GM19238 (cell line): ENCODE measurements around the gene SRXN1.
"Not testable (repeated sequence)": the region's sequence is repeated elsewhere in the genome, so short reads cannot be mapped to it uniquely, and the experiment has no call there.

ENCODE experiments used
- DNase-seq: peaks from one replicate; pipeline ENCODE4 v3.0.0; 2011; ENCODE audit warnings: low spot score; ENCODE audit not compliant: insufficient read length

The SRXN1 gene

DNA sequence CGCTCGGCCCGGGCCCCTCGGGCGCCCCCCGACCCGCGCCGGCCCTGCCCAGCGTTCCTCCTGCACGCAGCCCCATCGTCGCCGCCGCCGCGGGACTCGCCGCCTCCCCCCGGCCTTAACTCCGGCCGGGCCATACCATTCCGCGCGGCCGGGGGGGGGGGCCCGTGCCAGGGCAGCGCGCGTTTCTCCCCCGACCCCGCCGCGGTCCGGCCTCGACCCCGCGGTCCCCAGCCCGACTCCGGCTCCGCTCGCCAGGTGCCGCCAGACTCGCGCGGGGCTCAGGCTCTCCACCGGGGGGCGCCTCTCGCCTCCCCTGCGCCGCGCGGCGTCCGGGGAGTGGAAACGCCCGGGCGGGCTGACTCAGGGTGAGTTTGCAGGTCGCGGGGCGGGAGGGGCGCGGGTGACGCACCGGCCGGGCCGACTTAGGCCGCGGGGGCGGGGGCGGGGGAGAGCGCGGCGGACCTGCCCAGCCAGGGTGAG lies at the start of gene SRXN1:
SRXN1 (minus strand) TSS at position 91 of the 480 bp plus-strand sequence; CDS start at position 76, 15 bp downstream.
- peak; percentile 92 for DNase-seq

DNA sequence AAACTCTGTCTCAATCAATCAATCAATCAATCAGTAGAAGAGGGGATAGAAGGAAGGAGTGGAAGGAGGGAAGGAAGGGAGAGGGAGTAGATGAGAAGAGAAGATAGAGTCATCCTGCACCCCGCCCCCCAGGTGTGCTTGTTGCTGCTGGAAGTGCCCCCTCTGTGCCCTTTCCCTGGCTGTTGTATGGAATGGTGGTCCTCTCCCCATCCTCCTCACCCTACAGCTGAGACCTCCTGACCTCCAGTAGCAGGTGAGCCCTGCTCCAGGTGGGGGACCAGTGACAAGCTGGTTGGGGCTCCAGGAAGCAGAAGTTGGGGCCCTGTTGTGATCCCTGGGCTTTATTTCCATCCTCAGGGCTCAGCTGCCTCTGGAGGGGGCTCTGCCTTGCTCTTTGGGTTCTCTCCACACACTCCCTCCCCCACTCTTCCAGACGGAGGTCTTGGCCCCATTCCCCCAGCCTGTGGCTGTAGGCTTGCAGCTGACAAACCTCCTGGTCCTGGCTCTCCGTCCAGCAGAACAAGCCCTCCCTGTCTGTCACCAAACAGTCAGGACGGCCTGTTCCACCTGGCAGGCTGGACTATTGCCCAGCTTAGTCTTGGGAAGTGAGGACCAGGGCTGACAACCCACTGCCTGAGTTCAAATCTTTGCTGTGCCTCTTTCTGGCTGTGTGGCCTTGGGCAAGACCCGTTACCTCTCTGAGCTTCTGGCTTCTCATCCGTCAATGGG lies 48.6 kb upstream of the SRXN1 start:
- no peak for DNase-seq

DNA sequence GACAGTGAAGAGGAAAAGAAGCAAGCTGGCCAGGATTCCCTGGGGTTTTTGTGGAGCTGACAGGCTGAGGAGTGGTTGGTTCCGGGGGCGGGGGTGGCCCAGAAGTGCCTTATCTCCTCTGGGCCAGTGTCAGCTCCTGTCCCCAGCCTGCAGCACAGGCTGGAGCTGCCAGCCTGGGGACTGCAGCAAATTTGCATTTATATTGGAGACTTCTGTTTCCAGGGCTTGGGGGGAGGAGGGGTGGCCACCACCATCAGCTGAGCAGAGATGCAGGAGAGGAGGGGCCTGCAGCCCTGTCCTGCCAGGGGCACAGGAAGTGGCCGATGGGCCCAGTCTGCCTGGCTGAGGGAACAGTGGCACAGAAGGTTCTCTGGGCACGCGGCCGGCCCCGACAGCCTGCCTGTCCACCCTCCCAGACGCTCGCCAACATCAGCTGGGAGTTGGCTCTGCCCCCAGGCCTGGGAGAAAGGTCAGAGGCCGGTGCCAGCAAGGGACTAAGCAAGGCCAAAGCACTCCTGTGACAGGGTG lies 46.9 kb upstream of the SRXN1 start:
- no peak for DNase-seq

DNA sequence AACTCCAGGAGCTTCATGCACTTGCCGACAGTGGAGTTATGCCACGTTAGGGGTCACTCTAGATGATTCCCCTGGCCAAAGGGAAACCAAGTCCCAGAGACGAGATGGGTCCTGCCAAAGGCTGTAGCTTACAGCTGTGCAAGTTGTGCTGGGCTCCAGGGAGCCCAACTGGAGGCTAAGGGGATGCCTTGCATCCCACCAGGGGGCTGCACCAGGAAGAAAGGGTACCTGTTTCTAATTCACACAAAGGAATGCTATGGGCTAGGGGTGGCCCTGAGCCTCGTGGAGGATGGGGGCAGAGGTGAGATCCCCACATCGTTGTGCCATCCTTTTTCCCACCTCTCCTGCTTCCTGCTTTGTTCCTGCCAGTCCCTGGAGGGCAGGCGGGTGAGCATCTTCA lies 46.3 kb upstream of the SRXN1 start:
- no peak for DNase-seq

DNA sequence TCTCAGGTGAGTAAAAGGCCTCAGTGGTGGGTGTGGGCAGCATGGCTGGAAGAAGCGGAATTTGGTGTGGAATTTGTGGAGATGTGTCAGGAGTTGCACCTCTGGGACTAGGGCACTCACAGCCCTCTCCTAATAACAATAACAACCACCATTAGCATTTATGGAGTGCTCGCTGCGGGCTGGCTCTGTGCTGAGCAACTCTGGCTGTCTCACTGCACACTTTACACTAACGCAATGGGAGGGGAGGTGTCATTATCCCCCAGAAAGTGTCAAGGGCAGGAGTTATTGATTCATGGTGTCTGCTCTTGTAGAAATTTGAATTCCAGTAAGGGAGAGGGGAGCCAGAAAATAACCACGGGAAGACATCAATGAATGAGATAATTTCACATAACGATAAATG lies 45.3 kb upstream of the SRXN1 start:
- no peak for DNase-seq

DNA sequence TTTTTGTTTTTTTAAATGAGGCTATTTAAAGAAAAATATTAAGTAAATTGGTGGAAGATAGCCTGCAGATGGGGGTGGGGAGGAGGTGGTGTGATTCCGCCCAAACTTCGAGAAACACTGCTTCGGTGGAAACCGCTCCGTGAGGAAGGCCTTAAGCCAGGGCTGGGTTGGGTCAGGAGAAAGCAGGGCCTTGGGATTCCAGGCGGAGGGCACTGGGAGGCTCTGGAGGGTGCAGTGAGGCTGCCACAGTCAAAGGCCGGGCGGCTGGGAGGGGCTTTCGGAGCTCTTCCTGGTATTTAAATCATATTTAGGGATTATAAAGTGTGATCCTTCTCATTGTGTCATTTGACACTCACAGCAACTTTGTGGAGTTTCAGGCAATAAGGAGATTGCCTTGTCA lies 44.8 kb upstream of the SRXN1 start:
- DNase-seq = no peak

DNA sequence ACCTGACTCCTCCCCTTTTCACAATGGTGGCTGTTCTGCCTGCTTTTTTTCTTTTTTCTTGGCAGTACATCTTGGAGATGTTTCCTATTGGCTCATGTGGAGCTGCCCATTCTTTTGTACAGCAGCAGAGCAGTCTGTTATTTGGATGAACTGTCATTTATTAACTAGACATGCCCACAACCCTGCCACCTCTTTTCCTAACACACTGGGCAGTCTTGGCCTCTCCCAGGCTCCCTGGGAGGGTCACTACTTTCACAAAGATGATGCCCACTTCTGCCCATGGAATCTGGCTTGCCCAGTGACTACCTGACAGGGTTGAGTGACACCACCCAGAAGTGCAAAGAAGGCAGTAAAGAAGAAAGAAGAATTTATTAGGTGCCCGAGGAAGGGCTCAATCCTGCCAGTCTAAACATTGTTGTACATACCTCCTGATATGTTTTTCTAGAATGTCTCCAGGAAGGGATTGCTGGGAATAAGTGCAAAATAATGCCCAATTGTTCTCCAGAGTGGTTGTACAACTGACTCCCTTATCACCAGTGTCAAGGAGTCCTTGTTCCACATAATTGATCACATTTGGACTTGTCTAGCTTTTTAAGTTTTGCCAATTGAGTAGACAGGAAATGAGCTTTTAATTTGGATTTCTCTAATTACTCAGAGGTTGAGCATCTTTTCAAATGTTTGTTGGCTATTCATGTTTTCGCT lies 42.3 kb upstream of the SRXN1 start:
- no peak for DNase-seq

DNA sequence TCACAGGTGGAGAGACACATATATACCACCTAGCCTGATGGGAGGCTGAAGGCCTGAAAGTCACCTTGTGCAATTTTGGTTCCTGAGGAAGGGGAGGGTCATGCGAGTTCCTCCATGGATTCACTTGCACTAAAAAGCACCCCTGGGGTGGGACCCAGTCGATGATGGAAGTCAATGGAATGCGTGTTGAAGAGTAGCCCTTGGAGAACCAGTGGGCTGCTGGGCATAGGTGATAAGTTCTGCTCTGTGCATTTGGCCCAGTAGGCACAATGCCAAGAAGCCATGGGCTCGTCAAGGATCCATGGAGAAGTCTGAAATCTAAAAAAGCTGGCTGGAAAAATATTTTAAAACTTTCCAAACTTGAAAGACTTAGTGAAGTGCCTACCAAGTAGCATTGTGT lies 41.5 kb upstream of the SRXN1 start:
- no peak for DNase-seq

DNA sequence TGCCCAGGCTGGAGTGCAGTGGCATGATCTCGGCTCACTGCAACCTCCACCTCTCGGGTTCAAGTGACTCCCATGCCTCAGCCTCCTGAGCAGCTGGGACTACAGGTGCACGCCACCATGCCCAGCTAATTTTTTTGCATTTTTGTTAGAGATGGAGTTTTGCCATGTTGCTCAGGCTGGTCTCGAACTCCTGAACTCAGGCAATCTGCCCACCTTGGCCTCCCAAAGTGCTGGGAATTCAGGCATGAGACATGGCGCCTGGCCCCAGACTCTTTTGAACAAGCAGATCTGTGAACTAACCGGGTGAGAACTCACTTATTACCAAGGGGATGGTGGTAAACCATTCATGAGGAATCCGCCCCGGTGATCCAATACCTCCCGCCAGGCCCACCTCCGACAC lies 40.8 kb upstream of the SRXN1 start:
- DNase-seq = not testable (repeated sequence)

DNA sequence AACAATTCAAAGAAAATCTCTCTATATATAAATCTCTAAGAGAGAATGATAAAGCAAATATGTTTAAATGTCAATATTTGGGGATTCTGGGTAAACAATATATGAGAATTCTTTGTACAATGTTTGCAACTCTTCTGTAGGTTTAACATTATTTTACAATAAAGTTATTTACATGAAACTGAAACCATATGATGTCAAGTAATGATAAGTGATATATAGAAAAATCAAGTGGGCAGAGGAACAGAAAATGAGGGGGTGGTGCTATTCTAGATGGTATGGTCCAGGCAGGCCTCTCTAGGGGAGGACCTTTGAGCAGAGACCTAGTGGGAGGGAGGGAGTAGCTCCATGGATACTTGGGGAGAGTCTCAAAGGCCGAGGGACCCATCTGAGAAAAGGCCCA lies 39.0 kb upstream of the SRXN1 start:
- no peak for DNase-seq

DNA sequence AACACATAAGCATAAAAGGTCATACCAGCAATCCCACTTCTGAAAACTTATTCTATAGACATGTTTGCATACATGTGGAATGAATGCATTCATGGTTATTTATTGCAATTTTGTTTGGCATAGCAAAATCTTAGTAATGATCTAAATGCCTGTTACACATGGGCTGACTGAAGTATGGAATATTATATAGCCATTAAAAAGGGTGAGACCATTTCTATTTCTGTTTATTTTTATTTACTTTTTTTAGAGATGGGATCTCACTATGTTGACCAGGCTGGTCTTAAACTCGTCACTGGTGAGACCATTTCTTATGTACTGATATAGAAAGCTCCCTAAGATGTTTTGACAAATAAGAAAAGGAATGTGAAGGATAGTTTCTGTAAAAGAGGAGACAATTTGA lies 36.9 kb upstream of the SRXN1 start:
- no peak for DNase-seq

DNA sequence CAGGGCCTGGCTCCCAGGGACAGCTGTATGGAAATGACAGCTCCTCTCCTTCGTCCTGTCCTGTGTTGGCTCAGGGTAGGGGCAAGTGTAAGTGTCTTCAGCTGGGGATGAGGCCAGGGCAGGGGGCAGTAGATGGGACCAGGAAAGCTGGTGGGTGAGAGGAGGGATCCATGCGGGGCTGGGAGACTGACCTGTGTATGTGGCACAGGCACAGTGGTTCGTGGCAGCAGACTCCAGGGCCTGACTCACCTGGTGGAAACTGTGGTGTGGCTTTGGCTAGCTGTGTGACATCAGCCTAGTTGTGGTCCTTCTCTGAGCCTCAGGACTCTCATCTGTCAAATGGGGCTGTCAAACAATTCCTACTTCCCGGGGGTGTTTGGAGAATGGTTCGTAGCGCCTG lies 36.3 kb upstream of the SRXN1 start:
- no peak for DNase-seq

DNA sequence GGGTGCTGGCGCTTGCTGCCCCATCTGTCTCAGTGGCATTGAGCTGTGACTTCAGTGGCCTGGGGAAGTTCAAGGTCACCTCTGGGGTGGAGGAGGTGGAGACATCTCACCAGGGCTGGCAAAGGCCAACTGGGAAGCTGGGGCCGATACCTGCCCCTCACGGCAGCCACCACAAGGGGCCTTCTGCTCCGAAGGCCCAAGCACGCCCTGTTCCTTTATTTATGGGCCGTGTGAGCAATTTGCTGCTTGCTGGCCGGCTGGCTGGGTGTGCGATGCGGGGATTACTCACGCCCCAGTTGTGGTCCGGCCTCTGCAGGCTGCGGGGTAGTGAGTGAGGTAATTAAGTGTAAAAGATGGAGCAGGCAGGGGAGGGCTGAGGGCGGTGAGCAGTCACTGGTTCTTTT lies 35.8 kb upstream of the SRXN1 start:
- DNase-seq = no peak

DNA sequence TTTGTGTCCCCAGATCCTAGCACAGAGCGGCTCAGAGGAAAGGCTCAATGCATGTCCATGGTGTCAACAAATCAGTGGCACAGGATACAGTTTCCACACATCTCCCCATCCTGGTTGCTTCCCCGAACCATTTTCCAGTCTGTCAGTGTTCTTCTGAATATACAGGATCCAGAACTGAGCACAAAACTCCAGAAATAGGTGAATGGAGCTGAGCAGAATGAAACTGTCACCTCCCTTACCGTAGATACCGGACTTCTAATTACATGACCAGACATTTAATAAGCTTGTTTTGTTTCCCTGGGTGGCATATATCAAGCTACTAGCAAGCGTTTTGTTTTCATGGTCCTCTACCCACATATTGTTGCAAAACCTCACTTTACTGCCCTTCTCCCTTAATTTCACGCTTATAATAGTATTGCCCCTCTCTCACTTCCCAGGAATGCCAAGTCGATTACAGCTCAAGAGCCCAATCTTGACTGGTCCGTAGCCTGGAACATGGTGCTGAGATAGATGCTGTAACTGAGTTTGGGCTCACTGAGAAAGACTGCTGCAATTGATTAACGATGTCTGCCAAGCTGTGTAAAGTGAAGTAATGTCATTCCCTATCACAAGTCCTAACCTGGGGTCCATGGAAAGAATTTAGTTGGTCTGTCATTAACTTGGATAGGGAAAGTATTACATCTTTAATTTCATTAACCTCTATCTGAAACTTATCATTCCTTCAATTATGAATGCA lies 34.6 kb upstream of the SRXN1 start:
- DNase-seq = no peak

DNA sequence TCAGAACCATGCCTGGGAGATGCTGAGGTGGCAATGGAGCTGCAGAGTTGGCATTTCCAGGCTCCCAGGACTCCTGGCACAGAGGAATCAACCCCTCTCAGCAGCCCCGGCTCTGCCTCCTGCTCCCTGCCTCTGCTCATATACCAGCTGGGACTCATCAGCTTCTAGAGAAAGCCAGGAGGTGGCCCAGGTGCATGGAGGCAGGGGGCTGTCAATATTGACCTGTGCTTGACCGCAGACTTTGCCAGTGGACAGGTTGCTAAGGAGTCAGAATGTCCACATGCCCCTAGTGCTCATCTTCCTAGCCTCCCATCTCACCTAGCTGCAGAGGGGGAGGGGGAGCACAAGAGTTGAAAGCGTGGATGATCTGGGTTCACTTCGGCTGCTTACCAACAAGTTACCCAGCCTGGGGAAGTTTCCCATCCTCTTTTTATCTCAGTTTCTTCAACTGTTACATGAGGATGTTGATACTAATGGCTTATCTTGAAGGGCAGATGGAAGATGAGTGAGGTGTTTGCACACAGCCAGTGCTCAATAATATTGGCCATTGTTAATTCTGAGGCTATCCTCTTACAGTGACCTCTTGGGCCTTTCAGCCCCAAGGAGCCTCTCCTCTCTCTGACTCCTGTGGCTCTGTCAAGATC lies 31.8 kb upstream of the SRXN1 start:
- DNase-seq = no peak

DNA sequence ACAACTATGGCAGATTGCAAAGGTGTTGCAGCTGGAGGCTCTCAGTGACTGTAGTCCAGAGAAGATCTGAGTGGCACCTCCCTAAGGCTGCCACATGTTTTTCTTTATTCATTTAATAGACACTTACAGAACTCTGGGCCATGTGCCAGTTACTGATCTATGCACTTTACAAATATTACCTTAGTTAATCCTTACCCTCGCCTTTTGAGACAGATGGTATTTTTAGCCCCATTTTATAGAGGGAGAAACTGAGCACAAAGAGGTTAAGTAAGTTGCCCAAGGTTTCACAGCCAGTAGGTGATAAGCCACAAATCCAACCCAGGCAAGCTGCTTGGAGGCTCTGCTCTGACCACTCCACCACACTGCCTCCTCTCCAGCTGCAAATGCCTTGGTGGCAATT lies 29.1 kb upstream of the SRXN1 start:
- no peak for DNase-seq

DNA sequence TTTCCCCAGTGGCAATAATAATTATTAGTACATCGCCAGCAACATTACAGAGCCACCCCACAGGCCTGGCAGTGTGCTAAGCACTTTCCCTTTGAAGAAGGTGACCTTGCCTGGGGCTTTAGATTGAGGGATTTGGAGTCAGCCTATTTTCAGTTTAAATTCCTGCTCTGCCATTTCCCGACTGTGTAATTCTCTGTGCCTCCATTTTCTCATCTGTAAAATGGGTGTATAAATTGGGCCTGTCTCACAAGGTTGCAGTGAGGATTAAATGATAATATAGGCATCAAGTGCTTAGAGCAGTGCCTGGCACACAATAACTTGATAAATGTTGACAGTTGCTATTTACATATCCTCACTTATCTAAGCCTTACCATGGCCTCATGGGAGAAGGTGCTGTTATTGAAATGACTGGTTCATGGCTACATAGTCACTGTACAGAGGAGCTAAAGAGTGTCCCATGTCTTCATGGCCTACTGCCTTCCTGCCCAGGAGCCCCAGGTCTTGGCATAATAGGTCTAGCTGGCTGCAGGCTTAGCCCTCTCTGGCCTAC lies 27.7 kb upstream of the SRXN1 start:
- no peak for DNase-seq

DNA sequence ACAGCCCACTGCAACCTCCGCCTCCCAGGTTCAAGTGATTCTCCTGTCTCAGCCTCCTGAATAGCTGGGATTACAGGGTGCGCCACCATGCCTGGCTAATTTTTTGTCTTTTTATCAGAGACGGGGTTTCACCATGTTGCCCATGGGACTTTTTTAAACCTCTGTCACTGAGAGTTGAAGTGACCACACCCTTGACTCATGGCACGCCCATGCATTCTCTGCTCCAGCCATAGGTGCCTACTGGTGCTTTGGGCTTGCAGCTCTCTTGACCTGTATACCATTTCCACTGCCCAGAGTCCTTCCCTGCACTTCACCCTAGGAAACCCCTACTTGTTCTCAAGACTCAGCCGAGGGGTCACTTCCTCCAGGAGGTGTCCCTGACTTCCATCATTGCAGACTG lies 25.0 kb upstream of the SRXN1 start:
- no peak for DNase-seq

DNA sequence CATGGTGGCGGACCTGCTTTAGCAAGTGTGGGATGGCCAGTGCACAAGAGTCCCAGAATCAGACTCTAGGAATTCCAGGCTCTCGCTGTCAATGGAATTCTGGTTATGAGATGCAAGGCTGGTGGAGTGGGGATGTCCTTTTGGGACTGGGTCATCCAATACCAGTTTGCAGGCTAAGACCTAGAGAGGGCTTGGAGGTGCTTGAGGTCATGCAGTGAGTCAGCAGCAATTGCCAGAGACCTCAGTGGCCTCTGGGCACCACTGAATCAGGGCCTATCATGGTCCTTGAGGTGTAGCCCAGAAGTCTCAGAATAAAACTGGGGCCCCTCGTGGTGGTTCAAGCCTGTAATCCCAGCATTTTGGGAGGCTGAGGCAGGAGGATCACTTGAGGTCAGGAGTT lies 24.0 kb upstream of the SRXN1 start:
- no peak for DNase-seq

DNA sequence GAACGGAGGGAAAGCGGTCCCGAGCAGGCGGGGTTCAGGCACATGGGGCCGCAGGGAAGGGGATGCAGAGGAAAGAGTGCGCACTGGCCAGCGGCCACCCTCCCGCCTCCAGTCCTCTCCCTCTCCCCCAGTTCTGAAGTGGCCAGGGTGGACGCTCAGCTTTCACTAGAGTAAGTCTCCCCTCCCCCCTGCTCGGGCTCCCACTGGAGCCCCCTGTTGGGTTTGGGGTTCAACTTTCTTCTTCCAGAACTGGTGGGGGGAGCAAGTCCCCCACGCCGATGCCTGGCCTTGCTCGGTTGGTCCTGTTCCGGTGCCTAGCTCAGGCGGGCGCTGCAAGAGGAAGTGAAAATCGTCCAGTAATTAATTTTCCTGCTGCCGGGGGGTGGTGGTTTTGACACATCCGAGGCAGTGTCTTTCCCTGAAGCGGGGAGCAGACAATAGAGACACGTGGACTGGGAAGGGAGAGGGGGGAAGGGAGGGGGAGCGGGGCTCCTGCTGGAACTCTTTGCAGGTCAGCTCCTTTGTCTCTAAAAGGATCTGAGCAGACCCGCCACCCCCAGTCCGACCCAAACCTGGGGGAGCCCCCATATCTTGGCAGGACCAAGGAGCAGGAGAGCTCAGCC lies 23.4 kb upstream of the SRXN1 start:
- DNase-seq = no peak
